ENCODE data around the gene MAP4K2.

Gene MAP4K2

DNA sequence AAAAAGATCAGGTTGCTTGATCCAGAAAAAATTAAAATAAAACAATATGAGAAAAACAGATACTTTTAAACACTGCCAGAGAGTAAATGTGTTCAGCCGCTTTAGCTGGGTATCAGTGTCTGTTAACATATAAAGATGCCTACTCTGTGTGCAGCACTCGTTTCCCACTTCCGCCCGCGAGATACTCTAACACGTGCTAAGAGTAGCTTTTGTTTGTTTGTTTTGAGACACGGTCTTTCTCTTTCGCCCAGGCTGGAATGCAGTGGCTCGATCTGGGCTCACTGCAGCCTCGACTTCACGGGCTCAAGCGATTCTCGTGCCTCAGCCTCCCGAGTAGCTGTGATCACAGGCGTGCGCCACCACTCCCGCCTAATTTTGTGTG, 7.9 kb upstream of the MAP4K2 start:
- no peak for DNase-seq (ENCODE audit: low spot score)

GRCh38 chr11:64810271-64810890, 7.4 kb upstream of the MAP4K2 start, which contains the start of gene MEN1:
TSS of gene MEN1 (minus strand) at chr11:64810551. CDS start at chr11:64810109, 442 bp downstream.
- peak; percentile 98 for DNase-seq (ENCODE audit: low spot score)

DNA sequence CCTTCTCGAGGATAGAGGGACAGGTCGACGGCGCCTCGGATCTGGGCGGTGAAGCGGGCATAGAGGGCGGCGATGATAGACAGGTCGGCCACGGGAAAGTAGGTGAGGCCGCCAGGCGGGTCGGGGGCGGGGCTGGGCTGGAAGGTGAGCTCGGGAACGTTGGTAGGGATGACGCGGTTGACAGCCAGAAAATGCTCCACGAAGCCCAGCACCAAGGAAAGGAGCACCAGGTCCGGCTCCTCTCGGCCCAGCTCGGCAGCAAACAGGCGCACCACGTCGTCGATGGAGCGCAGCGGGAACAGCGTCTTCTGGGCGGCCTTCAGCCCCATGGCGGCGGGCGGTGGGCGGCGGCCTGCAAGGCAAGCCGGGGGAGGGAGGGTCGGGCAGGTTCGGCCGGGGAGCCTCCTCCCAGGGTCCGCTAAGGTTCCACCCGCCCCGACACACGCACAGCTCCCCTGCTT, 6.8 kb upstream of the MAP4K2 start:
- peak; percentile 62 for DNase-seq (ENCODE audit: low spot score)

DNA sequence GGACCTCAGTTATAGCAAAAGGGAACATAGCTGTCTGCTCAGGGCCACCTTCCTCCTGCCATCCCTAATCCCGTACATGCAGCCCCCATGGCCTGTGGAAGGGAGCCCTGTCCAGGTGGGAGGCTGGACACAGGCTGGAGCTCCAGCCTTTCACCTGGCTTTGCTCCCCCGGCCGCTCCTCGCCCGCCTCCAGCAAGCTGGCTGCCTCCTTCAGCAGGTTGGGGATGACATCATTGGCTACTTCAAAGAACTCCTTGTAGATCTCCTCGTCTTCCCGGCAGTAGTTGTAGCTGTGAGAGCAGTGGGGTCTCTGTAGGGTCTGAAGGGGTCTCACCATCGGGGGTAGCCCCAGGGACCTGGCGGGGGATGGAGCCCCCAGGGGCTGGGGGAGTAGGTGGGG, 2.5 kb upstream of the MAP4K2 start:
- DNase-seq (ENCODE audit: low spot score), result no peak

GRCh38 chr11:64804346-64805210, 1.6 kb upstream of the MAP4K2 start:
- no peak for DNase-seq (ENCODE audit: low spot score)

- DNase-seq (ENCODE audit: low spot score), result no peak
These were observed 882 bp upstream of the MAP4K2 start for GRCh38 chr11:64803846-64804345.

DNA sequence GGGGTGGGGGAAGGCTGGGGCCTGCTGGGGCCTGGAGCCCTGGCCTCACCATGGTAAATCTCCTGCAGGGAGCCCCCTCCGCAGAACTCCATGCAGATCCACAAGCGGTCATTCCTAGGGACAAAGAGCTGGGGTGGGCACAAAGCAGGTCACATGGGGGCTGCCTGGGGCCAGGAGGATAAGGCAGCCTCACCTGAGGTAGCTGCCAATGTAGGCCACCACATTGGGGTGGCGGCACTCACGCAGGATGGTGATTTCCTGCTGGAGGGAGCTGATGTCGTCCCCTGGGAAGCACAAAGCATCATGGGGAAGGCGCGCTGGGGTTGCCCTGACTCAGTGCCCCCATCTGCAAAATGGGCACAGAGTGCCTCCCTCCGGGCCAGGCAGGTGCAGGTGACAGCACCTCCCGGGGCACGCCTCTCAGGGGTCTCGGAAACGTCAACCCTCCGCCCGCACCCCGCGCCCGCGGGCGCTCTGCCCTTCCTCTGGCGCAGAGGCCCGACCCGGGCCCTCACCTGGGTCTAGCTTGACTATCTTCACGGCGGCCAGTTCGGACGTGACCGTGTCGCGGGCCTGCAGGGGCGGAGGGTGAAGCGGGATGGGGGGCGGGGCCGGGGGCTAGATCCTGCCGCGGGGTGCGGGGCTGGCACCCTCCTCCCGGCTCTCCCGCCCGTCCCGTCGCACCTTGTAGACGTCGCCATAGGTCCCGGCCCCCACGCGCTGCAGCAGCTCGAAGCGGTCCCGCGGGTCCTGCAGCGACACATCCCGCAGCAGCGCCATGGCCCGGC, 450 bp downstream of the MAP4K2 start:
- DNase-seq (ENCODE audit: low spot score), result no peak

DNA sequence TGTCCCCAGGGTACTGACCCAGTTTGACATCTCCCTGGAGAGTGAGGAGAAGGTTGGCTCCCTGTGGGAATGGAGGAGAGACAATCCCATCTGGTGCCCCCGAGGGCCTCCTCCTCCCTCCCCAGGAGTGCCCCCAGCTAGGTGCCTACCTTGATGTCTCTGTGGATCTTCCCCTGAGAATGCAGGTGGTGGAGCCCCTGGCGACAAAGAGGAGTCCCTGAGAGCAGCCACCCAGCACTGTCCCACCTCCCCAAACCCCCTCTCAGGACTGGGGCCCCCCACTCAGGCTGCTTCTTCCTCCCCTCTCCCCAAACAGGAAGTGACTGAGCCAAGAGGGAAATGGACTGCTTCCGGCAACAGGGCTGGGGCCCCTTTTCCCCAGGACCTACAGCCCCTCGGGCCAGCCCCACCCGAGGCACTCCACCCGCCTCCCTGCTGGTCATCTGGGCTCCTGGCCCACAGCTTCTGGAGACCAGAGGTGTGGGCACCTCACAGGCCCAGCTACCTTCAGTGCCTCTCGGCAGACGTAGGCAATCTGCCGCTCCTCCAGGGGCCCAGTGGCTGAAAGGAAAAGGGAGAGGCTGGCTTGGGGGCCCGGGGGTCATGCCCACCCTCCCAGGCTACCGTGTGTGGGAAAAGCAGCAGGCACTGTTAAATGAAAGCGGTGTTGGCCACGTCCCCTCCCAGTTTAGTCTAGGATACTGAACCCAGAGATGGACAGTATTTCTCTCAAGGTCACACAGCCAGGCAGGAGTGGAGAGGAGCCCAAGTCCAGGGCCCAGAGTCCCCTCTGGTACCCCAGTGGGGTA, 1.2 kb downstream of the MAP4K2 start:
- DNase-seq (ENCODE audit: low spot score), result no peak

GRCh38 chr11:64801158-64801464, 1.9 kb downstream of the MAP4K2 start:
- no peak for DNase-seq (ENCODE audit: low spot score)

DNA sequence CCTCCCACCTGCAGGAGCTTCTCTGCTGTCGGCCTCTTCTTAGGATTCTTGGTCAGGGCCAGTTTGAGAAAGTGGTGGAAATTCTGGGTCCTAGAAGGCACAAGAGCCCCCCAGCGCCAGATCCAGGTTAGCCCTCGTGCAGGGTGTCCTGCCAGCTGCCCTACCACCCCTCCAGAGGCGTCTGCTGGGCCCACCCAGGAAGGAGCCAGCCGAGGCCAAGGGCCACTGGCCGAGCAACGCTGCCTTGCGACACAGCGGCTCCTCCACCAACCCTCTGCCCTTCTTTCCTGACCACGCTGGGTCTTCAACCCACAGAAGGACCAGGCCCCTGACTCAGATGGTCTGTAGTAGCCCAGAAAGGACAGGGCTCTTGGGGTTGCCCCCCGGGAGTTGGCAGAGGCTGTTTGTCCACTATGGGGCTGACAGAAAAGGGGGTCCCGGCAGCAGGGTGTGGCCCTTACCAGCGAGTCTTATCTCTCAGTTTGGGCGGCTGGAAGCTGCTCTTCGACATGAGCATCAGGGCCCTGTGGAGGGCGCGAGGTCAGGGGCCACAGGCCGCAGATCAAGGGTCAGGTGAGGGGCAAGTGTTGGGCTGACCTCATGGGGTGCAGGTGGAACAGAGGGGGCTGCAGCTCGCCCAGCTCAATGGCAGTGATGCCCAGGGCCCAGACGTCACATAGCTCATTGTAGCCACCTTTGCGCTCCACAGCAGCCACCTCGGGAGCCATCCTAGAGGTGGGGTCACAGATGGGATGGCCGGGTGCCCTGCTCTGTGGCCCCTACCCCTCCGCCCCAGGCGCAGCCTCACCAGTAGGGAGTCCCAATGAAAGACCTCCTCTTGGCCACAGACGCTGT, 2.5 kb downstream of the MAP4K2 start:
- DNase-seq (ENCODE audit: low spot score), result no peak

GRCh38 chr11:64799623-64800302, 3.3 kb downstream of the MAP4K2 start:
- no peak for DNase-seq (ENCODE audit: low spot score)

DNA sequence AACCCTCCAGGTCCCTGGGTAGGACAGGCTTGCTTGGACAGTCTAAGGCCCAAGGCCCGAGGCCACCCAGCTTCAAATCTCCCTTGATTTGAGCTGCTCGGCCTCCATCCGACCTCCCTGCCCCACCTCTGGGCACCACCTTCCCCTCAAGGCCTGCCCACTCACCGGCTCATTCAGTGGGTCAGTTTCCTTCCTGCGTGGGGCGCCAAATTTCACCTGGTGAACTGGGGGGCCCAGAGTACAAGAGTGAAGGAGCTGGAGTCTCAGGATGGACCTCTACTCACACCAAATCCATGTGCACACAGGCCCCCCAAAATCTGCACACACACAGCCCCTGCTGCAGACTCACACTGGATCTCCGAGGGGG, 3.8 kb downstream of the MAP4K2 start:
- no peak for DNase-seq (ENCODE audit: low spot score)

- no peak for DNase-seq (ENCODE audit: low spot score)
These were observed 6.1 kb downstream of the MAP4K2 start for GRCh38 chr11:64796757-64797541.

DNA sequence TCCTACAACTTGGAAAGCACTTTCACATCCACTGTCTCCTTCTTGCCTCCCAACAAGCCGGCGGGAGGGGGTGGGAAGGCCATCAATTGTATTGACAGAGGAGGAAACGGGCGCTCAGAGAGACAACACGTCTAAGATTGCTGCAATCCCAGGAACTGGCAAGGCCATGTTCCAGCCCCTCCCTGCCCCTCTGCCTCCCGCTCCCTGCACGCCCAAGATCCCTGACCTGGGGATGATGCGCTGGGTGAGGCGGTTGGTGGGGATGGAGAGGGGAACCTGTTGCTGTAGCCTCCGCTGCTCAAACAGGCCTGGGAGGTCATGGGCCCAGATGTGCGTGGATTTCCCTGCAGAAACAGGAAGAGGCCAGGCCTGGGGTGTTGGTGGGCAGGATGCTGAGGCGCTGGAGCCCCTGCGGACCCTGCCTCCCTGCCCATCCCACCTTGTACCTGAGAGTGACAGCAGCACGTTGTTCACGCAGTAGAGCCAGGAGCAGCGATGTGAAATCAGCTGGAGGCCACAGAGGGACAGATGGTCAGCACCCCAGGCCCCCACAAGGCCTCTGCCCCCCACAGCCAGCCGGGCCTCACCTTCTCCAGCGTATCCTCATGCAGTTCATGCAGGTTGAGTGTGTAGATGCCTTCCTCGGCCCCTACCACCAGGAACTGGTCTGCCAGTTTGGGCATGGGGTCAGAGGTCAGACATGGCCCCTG, 6.8 kb downstream of the MAP4K2 start:
- no peak for DNase-seq (ENCODE audit: low spot score)

GRCh38 chr11:64794526-64794925, 8.5 kb downstream of the MAP4K2 start:
- no peak for DNase-seq (ENCODE audit: low spot score)

DNA sequence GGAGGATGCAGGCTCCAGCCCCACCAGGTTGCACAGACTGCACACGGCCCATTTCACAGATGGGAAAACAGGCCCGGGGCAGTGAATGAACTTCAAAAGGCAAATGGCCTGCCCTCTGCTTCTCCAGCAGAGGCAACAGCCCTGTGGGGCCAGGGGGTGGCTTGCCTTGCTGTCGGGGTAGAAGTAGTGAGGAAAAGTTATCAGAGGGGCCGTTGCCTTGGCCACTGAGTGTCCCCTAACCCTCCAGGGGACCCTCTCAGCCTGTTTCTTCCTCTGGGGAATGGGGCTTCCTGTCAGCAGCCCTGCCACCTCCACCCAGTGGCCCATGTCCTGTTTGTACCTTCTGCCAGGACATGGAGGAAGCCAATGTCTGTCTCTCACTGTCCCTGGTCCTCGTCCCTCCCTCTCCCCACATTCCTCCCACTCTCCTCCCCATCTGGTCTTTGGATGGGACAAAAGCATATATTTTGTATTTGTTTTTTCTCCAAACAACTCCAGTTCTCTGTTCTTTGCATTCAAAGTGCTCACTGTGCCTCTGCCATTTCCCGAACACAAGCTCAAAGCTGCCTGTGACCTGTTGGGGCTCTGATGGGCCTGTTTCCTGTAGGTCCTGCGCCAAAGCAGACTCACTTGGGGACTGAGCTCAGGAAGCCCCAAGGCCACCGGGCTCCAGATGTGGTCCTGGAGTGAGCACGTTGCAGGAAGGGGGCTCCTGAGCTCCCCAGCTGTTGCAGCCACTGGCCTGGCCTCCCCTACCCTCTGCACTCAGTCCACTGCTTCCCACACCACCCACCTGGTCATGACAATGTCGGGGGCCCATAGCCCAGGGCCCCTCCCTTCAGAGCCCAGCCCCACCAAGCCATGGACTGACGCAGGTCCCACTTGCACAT, 9.5 kb downstream of the MAP4K2 start:
- DNase-seq (ENCODE audit: low spot score), result no peak

DNA sequence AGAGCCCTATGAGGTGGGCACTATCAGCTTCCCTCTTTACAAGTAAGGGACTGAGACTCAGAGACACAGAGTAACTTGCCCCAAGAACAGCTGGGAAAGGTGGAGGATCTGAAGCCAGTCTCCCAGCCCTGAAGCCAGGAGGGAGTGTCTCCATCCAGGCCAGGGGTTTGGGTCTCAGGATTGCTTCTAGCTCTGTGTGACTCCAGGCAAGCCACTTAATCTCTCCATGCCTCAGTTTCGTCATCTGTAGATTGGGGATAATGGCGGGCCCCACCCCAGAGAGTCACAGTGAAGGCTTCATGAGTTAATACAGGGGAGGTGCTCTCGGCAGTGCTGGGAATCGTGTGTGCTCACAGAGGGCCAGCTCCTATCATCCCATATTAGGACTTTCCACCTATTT, 10.5 kb downstream of the MAP4K2 start:
- DNase-seq (ENCODE audit: low spot score), result no peak

GRCh38 chr11:64791781-64792291, 11.2 kb downstream of the MAP4K2 start:
- no peak for DNase-seq (ENCODE audit: low spot score)
